Dendritic cell treated with granulocyte-macrophage colony-stimulating factor and Interleukin-4, amounts not matched to agents 40 ng/mL and 50 ng/mL, for 4 days (primary cell): Measurements from ENCODE around the gene COL5A1.

Source experiments
- H3K27ac Mint-ChIP-seq: one replicate; pipeline ENCODE4 v1.8.0; 2022; ENCODE audit warnings: mild to moderate bottlenecking, mixed read lengths
- H3K27me3 Mint-ChIP-seq: one replicate; pipeline ENCODE4 v1.8.0; 2022; ENCODE audit warnings: mild to moderate bottlenecking, mixed read lengths
- H3K36me3 Mint-ChIP-seq: one replicate; pipeline ENCODE4 v1.8.0; 2022; ENCODE audit warnings: low read depth, mixed read lengths
- H3K4me1 Mint-ChIP-seq: one replicate; pipeline ENCODE4 v1.8.0; 2022; ENCODE audit warnings: low read depth, mixed read lengths
- H3K4me3 Mint-ChIP-seq: one replicate; pipeline ENCODE4 v1.8.0; 2022; ENCODE audit warnings: mild to moderate bottlenecking, moderate library complexity, mixed read lengths
- H3K9me3 Mint-ChIP-seq: one replicate; pipeline ENCODE4 v1.8.0; 2022; ENCODE audit warnings: mixed read lengths
- intact Hi-C: fragments of 100-400 bp; cut with micrococcal nuclease; formaldehyde crosslinking; loops from one replicate; pipeline ENCODE4 v1.15.0; 2022

The COL5A1 gene

DNA sequence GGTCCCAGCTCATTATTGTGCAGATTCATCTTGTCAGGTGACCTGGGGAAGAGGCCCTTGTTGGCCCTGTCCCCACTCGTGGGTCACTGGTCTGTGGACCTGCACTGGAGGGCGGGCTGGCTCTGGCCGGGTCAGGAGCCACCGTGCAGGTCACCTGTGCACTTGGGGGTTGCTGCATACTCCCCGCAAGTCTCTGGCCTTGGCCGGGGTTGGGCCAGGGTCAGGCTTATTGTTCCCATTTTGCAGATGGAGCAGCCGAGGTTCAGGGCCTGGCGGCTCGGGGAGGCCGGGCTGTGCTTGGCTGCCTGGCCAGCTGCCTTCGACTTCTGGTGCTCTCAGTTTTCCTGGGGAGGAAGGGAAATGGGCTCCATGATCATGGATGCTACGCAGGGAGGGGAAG lies 130.7 kb downstream of the COL5A1 start:
- intact Hi-C loops, result no loop called here
- H3K4me3 Mint-ChIP-seq, result no peak overlapping the region
- H3K27ac Mint-ChIP-seq, result no peak overlapping the region
- H3K4me1 Mint-ChIP-seq, result peaks cover 14% of the 10 kb centered on the region
- no peaks in the 10 kb centered on the region for H3K9me3 Mint-ChIP-seq
- H3K27me3 Mint-ChIP-seq, result peaks cover 85% of the 10 kb centered on the region
- H3K36me3 Mint-ChIP-seq, result no peaks in the 10 kb centered on the region

DNA sequence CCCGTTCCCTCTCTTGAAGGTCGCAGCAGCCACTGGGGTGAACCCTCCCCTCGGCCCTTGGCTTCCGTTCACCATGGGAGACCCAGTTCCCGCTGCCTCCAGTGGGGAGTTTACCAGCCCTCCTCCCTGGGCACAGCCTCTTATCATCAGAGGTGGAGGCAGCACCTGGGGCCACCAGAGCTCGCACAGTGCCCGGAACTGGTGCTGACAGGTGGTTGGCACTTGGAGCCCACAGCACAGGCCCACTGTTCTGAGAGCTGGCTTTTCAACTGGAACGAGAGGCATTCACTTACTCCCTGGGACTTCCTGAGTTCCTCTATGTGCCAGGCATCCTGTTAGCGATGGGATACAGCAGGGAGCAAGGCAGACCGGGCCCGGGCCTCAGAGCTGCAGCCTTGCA lies 132.2 kb downstream of the COL5A1 start:
- peaks cover 14% of the 10 kb centered on the region for H3K4me1 Mint-ChIP-seq

DNA sequence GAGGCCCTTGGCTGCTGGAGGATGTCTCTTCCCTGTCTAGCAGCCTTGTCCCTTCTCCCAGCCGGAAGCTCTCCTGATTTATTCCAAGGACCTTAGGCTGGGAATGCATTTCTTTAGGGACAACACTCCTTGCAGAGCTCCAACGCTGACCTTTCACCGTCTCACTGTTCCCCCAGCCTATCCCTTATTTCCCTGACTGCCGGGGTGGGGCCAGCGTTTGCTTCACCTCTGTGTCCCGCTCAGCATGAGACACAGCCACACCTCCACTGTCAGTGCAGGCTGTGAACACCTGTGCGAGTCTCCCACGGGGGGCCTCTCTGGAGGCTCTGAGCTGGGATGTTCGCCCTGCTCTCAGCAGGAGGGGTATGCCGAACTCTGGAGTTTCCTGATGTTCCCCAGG lies 132.8 kb downstream of the COL5A1 start:
- intact Hi-C loops, result no loop called here
- Mint-ChIP-seq H3K36me3 (no peaks in the 10 kb centered on the region), H3K9me3 (no peaks in the 10 kb centered on the region), H3K4me1 (peaks cover 15% of the 10 kb centered on the region), H3K27ac (no peak overlapping the region), H3K4me3 (no peak overlapping the region), H3K27me3 (peaks cover 79% of the 10 kb centered on the region)

More for the DNA sequence above, 132.2 kb downstream of the COL5A1 start:
- H3K36me3 Mint-ChIP-seq, result no peaks in the 10 kb centered on the region
- H3K27ac Mint-ChIP-seq, result no peak overlapping the region
- no peaks in the 10 kb centered on the region for H3K9me3 Mint-ChIP-seq
- peaks cover 80% of the 10 kb centered on the region for H3K27me3 Mint-ChIP-seq
- intact Hi-C loops, result no loop called here
- H3K4me3 Mint-ChIP-seq, result no peak overlapping the region

DNA sequence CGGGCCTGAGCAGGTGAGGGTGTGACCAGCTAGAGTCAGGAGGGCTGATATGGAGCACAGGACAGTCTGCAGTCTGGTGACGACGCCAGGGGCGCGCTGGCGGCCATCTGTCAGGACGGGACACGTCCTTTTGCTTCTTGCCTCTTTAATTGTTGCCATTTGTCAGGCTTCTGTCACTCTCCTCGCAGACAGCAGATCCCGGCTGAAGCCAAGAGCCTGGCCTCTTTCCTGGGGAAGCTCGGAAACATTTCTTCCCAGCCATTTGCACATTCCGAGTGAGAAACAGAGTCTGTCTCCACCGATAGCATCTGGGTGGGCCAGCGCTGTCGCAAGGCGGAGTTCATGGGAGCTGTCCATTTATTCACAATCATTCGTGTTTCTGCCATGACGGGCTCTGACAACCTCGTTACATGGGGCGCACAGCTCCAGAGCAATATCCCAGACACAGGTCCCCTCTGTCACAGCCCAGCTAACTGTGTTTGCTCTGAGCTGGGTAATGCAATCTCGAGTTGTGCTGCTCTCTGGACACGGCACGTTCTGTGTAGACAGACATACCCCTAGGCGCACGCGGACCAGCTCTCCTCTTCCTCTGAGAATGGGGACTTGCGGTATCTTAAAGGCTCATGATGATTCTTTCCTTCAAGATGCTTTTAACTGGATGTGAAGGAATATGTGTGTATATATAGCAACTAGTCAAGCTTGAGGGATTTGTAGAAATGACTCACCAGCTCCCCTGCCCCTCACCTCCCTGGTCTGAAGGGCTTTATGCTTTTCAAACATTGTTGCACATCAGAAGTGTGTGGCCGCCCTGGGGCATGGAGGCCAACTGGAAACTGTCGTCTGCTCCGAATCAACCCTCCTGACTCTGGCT lies 133.7 kb downstream of the COL5A1 start:
- Mint-ChIP-seq H3K9me3 (no peaks in the 10 kb centered on the region), H3K27ac (no peak overlapping the region), H3K27me3 (peaks cover 77% of the 10 kb centered on the region), H3K36me3 (no peaks in the 10 kb centered on the region), H3K4me3 (no peak overlapping the region), H3K4me1 (peaks cover 20% of the 10 kb centered on the region)
- intact Hi-C loops, result no loop called here

DNA sequence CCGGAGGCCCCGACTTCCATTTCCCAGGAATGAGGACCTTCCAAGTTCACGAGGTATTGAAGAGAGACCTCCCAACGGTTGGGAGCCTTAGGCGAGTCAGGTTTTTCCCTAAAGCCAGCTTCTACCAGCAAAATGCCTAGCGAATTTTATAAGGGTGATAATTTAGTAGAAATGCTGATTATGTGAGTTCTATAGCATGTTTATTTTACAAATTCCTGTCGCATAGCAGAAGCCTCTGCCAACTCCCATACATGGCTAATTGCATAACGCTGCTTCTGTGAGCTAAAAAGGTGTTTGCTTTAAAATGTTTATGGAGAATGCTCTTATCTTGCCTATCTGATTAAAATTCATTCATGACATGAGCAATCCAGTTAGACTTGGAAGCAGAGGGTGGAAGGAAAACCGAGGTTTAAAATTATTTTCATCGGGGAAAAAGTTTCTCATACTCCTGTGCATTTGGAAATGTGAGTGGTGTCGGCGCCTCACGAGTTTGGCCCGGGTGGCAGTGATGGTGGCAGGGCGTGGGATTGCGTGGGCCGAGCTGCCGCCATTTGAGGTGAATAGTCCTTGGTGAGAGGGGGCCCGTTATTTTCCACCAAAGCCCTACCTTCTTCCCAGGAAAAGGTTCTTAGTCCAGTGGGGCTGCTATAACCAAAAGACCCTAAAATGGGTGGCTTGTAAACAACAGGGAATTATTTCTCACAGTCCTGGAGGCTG lies 134.6 kb downstream of the COL5A1 start:
- peaks cover 74% of the 10 kb centered on the region for H3K27me3 Mint-ChIP-seq
- intact Hi-C loops, result no loop called here
- H3K36me3 Mint-ChIP-seq, result no peaks in the 10 kb centered on the region
- H3K4me3 Mint-ChIP-seq, result no peak overlapping the region
- H3K27ac Mint-ChIP-seq, result no peak overlapping the region
- H3K9me3 Mint-ChIP-seq, result no peaks in the 10 kb centered on the region
- H3K4me1 Mint-ChIP-seq, result peaks cover 13% of the 10 kb centered on the region

DNA sequence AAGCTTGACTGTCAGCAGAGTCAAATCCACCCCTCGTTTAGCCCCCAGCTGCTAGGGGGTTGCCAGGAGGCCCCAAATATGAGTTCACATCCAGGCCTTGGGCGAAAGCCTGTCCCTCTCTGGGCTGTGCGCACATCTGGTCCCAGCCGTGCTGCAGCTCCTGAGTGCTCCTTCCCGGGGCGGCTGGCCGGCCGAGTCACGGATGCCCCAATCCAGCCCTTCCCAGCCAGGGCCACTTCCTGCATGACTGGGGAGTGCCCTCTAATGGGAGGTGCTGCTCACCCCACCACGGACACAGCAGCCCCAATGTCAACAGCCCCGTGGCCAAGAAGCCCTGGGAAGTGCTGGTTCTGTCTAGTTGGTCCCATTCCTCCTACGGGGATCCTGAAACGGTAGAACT lies 135.6 kb downstream of the COL5A1 start:
- no peak overlapping the region for H3K27ac Mint-ChIP-seq
- H3K4me1 Mint-ChIP-seq, result peaks cover 5% of the 10 kb centered on the region
- H3K4me3 Mint-ChIP-seq, result no peak overlapping the region
- no peaks in the 10 kb centered on the region for H3K9me3 Mint-ChIP-seq
- intact Hi-C loops, result no loop called here
- peaks cover 74% of the 10 kb centered on the region for H3K27me3 Mint-ChIP-seq
- H3K36me3 Mint-ChIP-seq, result no peaks in the 10 kb centered on the region

DNA sequence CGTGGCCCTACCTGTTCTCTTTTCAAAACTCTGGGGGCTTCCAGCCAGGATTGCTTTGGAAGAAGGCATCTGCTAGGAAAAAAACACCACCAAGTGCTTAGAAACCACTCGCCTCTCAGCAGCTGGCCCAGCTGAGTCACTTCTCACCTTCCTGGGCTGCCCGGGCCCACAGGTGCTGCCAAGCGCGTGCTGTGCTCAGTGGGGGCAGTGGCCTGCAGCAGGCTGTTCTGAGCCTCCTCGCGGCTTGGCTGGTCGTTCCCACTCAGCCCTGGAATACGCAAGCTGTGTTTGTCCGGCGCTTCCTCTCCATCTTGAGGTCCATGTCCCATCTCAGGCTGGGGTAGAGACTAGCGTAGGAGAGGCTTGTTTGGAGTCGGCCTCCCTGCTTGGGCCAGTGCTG lies 136.6 kb downstream of the COL5A1 start:
- Mint-ChIP-seq H3K9me3 (no peaks in the 10 kb centered on the region), H3K4me1 (peaks cover 5% of the 10 kb centered on the region), H3K36me3 (no peaks in the 10 kb centered on the region), H3K27me3 (peaks cover 74% of the 10 kb centered on the region), H3K27ac (no peak overlapping the region), H3K4me3 (no peak overlapping the region)
- intact Hi-C loops, result no loop called here

DNA sequence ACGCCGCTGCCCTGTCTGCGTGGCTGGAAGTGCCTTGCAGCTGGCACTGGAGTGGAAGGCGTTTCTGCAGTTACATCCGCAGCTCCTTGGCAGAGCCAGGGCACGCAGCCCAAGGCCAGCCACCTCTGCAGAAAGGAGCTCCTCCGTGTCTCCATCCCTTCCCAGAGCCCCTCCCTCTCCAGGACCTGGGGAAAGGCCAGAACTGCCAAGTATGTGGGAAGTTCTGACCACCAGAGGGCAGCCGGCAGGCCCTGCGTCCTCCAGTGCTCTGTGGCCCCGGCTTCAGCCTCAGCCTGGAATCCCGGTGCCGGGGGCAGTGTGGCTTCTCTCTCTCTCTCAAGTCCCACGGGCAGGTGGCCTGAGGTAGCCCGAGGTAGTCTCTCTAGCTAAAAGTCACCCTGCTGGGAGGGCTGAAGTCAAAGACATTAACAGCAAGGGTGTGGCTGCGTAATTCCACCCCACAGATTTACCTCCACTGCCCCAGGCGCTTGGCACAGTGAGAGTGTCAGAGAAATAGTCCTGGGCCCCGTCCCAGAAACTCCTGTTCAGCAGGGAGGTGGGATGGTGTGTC lies 137.3 kb downstream of the COL5A1 start:
- no peak overlapping the region for H3K27ac Mint-ChIP-seq
- peaks cover 5% of the 10 kb centered on the region for H3K4me1 Mint-ChIP-seq
- intact Hi-C loops, result loop anchor here (1.0 kb wide), 1 partner anchor 204 kb away; no protein-coding TSS in a partner anchor
- no peak overlapping the region for H3K4me3 Mint-ChIP-seq
- H3K9me3 Mint-ChIP-seq, result no peaks in the 10 kb centered on the region
- no peaks in the 10 kb centered on the region for H3K36me3 Mint-ChIP-seq
- H3K27me3 Mint-ChIP-seq, result peaks cover 75% of the 10 kb centered on the region

DNA sequence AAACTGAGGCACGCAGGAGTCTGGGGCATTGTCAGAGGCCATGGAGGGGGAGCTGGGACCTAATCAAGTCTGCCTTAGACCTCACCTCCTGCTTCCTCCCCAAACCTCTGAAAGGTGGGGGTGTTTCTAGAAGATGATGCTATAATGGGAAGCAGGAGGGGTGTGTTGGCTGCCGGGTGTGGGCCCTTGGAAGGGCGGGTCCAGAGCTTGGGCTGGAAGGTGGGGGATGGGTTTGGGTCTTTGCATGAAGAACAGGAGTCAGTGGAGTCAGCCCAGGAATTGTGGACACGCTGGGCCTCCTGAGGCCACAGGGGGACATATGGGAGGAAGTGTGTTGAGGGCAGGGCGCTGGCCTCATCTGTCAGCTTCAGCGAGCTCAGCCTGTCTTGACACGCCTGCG lies 138.0 kb downstream of the COL5A1 start:
- Mint-ChIP-seq H3K9me3 (no peaks in the 10 kb centered on the region), H3K4me1 (peaks cover 5% of the 10 kb centered on the region), H3K27ac (no peak overlapping the region), H3K4me3 (no peak overlapping the region), H3K36me3 (no peaks in the 10 kb centered on the region), H3K27me3 (peaks cover 78% of the 10 kb centered on the region)
- intact Hi-C loops, result loop anchor here (1.0 kb wide), 1 partner anchor 204 kb away; no protein-coding TSS in a partner anchor

DNA sequence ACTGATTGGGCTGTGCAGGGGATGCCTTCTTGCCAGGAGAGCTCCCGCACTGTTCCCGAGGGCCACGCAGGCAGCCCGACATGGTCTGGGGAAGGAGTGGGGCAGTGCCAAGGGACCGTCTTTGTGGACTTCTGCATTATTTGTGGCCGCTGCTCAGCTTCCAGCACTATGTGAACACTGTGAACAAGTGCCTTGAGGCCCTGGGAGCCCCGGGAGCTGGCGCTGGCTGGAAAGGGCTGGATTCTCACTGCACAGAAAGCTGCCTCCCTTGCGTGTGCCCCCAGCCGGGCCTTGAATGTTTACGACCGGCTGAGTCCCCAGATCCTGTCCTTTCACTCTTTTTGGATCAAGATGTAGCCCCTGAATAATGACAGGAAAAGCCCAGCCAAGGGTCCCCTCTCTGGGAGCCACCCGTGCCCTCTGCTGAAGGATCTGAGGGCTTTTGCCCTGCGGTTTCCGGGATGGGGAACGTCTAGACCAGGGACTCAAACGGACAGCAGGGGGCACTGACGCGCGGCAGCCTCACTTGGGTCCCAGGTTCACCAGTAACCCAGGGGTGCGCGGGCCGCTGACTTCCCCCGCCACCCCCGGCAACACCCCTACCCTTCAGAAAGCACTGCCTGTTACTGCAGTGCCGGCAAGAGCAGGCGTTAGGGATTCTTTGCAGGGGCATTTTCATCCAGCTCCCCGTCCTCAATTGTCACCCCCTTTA lies 140.1 kb downstream of the COL5A1 start:
- Mint-ChIP-seq H3K27me3 (peaks cover 77% of the 10 kb centered on the region), H3K27ac (no peak overlapping the region), H3K9me3 (no peaks in the 10 kb centered on the region), H3K36me3 (no peaks in the 10 kb centered on the region), H3K4me1 (peaks cover 5% of the 10 kb centered on the region), H3K4me3 (no peak overlapping the region)
- intact Hi-C loops, result no loop called here

DNA sequence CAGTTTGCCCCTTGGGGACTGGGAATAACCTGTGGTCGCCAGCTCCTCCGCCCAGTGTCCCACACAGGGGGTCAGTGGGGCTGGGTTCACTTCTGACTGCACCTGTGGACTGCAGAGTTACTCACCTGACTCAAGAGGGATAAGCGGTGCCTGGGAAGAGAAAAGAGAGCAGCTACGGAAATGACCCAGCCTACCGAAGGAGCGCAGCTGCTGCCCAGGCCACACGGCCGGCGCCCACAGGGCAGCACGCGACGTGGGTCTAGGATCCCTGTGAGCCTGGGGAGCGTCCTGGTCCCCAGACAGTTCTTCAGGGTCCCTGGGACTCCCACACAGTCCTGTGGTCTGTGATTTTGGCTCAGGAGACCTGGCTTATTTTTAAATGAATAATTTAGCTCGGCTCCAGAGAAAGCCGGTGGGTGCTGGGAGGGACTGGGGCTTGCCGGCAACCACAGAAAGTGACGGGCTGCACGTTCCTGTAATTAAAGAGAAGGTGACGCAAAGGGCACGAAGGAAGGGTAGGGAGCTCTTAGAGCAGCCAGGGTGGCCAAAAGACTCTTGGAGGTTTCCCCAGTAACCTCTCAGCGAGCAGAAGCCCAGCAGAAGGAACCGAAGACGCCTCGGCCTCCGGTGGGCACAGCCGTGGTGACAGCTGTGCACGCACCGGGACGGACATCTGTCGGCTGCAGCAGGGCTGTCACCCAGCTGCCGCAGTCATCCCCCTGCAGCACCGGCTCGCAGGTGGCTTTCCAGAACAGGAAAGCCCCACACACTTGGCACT lies 141.5 kb downstream of the COL5A1 start:
- Mint-ChIP-seq H3K4me3 (no peak overlapping the region), H3K9me3 (no peaks in the 10 kb centered on the region), H3K27me3 (peaks cover 76% of the 10 kb centered on the region), H3K4me1 (peaks cover 5% of the 10 kb centered on the region), H3K27ac (no peak overlapping the region), H3K36me3 (no peaks in the 10 kb centered on the region)
- intact Hi-C loops, result no loop called here

DNA sequence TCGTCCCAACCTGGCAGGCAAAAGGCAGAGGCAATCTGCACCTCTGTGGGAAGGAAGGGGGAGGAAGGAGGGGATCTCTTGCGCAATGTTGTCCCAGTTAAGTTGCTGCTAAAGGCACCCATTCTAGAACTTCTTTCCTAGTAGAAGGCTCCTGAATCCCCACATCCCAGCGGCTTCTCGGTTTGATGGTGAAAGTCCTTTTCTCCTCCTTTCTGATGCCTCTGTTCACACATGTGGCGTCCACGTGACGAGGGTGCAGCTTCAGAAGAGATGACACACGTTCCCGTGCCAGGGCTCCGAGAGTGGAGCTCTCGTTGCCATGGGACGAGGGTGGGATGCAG lies 142.1 kb downstream of the COL5A1 start:
- Mint-ChIP-seq H3K9me3 (no peaks in the 10 kb centered on the region), H3K4me1 (peaks cover 5% of the 10 kb centered on the region), H3K36me3 (no peaks in the 10 kb centered on the region), H3K27me3 (peaks cover 77% of the 10 kb centered on the region), H3K4me3 (no peak overlapping the region), H3K27ac (no peak overlapping the region)
- intact Hi-C loops, result no loop called here

DNA sequence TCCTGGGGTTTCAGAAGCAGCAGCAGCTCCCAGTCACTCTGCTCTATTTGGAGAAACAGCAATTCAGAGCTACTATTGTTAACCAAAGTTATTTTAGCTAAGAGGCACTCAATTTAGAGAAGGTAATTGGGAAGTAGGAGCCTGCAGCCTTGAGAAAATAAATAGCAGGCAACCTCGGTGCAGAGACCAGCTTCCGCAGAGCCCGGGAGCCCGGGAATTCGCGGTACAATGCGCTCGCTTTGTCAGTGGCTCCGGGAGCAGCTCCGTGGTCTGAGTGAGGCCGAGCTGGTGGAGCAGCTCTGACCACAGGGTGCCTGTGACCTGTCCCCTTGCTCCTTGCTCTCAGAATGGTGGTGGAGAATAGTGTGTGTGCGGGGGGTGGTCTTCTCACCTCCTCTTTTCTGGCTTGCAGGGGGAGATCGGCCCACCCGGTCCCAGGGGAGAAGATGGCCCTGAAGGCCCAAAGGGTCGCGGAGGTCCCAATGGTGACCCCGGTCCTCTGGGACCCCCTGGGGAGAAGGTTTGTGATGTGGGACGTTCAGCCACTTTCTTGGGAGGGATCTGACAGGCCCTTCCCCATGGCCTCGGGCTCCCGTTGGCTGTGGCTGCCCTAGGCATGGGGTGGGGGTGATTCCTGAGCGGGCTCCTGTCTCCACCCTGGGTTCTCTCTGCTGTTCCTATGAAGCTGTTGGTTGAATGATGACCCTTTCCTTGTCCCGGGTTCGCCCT lies 143.1 kb downstream of the COL5A1 start:
- no peak overlapping the region for H3K4me3 Mint-ChIP-seq

More for the DNA sequence above, 143.1 kb downstream of the COL5A1 start:
- H3K9me3 Mint-ChIP-seq, result no peaks in the 10 kb centered on the region
- H3K4me1 Mint-ChIP-seq, result peaks cover 2% of the 10 kb centered on the region
- intact Hi-C loops, result no loop called here
- H3K27me3 Mint-ChIP-seq, result peaks cover 70% of the 10 kb centered on the region
- no peak overlapping the region for H3K27ac Mint-ChIP-seq
- no peaks in the 10 kb centered on the region for H3K36me3 Mint-ChIP-seq
